NCI-H82 treated with DMSO at 0.1 percent for 48 hours (cell line): ENCODE data around the gene PI4KA.
A peak's percentile ranks its signal among the peaks of the same experiment; 100 is the strongest.
"Not testable (repeated sequence)": the region's sequence is repeated elsewhere in the genome, so short reads cannot be mapped to it uniquely, and the experiment has no call there.

Source experiments
- DNase-seq: peaks from one replicate; lab custom pipeline; 2025; ENCODE audit not compliant: unreplicated experiment; lab: John Stamatoyannopoulos, UW

PI4KA gene

DNA sequence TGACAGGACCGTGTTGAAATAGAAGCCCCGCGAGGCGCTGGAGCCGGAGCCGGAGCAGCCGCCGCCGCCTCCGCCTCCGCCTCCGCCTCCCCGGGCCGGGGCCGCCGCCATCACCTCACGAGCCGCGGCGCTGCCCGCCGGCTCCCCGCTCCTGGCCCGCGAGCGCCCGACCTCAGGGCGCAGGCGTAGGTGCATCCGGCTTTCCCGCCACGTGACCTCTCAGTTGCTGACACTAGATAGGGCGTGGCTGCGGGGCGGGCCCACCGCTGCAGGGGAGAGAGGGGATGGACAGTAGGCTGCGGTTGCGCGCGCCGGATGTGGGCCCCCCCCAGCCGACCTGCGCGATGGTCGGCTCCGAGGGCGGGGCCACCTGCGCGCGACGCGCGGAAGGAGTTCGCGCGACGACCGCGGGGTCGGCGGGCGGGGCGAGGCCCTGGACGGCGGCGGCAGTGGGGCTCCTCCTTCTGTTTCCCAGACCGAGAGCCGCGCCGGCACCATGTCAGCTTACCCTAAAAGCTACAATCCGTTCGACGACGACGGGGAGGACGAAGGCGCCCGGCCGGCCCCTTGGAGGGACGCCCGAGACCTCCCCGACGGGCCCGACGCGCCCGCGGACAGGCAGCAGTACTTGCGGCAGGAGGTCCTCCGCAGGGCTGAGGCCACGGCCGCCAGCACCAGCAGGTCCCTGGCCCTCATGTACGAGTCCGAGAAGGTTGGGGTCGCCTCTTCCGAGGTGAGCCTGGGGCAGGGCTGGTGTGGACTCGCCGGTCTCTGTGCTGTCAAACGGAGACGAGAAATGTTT lies at the start of gene PI4KA, which contains the start of gene SNAP29:
Gene PI4KA (minus strand): TSS at position 197 of the 802 bp plus-strand sequence. CDS start 86 bp downstream, at position 111.
Gene SNAP29 (plus strand): TSS at position 393 of the 802 bp plus-strand sequence. CDS start 104 bp downstream, at position 497.
- peak; percentile 88 for DNase-seq

DNA sequence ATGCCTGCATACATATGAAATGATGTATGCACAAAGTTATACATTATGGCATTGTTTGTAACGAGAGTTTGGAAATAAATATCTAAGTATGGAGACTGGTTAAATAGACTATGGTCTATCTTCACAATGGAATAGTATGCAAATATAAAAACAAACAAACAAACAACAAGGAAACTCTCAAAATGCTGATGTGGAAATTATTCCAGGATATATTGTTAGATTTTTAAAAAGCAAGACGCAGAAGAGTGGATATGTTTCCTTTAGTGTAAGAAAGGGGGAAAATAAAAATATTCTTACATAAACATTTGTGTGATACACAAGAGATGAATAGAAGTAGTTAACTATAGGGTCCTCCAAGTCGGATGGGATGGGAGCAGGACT lies 47.8 kb upstream of the PI4KA start:
- DNase-seq, result no peak

DNA sequence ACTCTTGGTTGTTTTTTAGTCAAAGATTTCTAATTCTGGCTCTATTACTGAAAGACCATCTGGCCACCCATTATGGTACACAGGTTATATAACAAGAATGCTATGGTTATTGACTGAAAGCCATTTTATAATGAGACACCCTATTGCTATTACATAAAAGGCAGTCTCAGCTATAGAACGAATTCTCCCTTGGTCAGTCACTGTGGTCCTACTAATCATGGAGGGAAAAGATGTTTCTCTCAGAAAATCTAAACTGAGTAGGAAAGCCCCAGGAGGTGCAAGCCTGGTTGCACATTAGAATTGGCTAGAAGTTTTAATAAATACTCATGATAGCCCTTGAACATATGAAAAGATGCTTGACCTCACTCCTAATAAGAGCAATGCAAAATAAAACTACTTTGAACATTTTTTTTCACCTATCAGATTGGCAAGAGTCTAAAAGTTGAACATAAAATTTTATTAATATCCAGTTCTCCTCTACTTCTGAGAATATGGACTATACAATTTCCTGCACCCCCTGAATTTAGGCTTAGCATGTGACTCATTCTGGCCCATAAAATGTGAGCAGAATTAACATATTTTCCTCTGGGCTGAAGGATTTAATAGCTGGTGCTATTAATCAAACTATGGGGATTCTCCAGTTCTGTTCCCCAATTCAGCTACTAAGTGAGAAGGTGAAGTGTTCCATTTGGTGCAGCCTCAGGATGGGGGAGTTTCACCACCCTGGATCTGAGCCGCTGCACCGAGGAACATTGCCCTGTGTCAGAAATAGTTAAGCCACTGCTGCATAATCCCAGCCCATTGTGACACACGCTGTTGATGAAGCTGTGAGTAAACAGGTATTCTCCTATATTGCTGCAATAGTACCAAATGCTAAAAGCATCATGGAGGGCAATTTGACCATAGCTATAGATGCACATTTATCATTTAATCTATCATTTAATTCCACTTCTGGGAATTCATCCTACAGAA lies 47.1 kb upstream of the PI4KA start:
- DNase-seq, result no peak

DNA sequence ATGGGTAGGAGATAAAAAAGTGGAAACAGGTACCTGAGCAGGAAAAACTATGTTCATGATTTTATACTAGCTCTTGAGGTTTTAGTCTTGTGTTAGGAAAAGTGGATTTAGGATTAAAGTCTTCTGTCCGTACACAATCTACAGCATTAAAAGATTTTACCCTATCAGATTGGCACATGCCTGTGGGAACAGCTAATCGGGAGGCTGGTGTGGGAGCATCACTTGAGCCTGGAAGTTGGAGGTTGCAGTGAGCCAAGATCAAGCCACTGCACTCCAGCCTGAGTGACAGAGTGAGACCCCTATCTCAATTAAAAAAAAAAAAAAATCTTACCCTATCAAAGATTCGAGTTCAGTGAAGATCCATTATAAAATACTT lies 46.4 kb upstream of the PI4KA start:
- DNase-seq, result no peak

DNA sequence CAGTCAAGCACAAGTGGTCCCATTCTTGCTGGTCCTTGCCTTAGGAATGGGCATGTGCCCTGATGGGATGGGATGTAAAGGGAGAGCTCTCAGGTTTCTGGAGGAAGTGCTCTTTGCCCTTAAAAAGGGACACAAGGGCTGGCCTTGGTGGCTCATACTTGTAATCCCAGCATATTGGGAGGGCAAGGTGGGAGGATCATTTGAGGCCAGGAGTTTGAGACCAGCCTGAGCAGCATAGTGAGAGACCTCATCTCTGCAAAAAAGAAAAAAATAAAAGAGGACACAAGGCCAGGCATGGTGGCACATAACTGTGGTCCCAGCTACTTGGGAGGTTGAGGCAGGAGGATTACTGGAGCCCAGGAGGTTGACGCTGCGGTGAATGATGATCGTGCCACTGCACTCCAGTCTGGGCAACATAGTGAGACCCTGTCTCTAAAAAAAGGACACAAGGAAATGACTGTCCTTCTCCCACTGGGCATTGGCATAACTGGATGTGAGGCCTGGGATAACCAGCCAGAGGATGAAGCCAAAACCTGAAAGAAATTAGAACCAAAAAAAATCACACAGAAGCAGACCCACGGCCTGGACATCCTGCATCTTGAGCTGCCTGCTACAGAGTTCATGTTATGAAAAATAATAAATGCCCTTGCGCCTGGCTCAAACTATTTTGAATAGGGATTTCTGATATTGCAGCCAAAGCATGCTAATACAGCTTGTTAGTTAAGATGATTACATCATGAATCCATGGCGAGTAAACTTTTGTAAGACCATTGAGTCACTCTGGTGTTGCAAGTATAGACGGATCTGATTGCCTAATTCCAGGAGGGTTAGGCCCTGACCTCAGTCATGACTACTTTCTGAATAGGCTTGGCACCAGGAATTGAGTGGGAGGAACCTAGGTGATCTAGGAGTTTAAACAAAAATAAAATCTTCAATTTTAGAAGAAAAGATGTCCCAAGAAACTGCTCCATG lies 45.7 kb upstream of the PI4KA start:
- no peak for DNase-seq

DNA sequence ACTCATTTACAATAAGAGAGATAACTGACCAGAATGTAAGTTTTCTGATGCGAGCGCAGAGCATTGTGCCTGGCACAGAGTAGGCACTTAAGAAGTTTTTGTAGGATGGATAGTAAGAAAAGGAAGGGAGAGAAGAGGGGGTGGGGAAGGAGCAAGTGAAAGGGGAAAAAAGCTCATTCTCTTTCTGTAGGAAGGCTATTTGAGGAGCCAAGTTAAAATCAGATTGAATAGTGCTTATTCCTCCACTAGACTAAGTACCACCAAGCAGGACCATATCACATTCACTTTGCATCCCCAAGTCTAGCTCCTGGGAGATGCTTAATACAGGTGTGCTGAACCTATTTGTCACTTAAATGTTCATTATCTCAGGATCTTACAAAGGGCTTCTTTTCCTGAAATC lies 44.5 kb upstream of the PI4KA start:
- DNase-seq, result no peak

DNA sequence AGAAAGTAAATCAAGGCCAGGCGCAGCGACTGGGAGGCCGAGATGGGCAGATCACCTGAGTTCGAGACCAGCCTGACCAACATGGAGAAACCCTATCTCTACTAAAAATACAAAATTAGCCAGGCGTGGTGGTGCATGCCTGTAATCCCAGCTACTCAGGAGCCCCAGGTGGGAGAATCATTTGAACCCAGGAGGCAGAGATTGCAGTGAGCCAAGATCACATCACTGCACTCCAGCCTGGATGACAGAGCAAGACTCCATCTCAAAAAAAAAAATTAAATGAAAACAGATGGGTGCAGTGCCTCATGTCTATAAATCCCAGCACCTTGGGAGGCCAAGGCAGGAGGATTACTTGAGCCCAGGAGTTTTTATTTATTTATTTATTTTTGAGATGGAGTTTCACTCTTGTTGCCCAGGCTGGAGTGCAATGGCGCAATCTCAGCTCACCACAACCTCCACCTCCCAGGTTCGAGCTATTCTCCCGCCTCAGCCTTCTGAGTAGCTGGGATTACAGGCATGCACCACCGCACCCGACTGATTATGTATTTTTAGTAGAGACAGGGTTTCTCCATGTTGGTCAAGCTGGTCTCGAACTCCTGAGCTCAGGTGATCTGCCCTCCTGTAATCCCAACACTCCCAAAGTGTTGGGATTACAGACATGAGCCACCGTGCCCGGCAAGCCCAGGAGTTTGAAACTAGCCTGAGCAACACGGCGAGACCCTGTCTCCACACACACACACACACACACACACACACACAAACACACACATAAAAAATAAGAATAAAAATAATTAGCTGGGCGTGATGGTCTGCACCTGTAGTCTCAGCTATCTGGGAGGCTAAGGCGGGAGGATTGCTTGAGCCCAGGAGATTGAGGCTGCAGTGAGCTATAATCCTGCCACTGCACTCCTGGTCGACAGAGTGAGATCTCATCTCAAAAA lies 42.8 kb upstream of the PI4KA start:
- not testable (repeated sequence) for DNase-seq

DNA sequence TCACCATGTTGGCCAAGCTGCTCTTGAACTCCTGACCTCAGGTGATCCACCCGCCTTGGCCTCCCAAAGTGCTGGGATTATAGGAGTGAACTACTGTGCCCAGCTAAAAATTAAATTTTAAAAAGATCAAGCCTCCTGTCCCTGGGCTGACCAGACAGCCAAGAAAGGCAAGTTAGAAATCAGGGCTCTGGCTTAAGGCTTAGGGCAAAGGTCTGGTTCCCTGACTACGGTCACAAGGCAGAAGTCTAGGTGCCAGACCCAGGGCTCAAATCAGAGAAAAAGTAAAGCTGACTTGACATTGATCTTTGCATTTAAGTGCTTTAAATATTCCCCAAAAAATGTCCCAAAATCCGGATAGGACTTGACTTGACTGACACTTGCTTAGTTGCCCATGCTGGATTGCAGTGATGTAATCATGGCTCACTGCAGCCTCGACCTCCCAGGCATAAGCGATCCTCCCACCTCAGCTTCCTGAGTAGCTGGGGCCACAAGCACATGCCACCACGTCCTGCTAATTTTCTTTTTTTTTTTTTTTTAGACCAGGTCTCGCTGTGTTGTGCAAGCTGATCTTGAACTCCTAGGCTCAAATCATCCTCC lies 41.3 kb upstream of the PI4KA start:
- no peak for DNase-seq

DNA sequence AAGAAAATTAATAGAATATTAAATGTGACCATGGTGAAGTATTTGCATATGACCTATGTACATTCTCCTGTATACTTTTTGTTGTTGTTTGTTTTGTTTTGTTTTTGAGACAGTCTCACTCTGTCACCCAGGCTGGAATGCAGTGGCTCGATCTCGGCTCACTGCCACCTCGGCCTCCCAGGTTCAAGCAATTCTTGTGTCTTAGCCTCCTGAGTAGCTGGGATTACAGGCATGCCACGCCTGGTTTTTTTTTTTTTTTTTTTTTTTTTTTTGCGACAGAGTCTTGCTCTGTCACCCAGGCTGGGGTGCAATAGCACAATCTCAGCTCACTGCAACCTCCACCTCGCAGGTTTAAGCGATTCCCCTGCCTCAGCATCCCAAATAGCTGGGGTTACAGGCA lies 39.1 kb upstream of the PI4KA start:
- DNase-seq, result not testable (repeated sequence)

DNA sequence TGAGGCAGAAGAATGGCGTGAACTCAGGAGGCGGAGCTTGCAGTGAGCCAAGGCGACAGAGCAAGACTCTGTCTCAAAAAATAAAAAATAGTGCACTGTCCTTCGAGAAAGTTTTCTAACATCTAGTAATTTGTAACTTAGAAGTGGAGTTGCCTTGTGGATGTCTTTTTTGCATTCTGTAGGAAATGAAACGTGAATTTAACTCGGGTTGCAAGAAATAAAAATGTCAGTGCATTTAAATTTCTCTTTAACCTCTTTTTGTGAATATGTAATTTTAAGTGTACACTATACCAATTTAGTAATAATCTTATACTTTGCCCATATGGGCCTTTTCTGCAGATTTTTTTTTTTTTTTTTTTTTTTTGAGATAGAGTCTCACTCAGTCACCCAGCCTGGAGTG lies 32.4 kb upstream of the PI4KA start:
- DNase-seq, result no peak

DNA sequence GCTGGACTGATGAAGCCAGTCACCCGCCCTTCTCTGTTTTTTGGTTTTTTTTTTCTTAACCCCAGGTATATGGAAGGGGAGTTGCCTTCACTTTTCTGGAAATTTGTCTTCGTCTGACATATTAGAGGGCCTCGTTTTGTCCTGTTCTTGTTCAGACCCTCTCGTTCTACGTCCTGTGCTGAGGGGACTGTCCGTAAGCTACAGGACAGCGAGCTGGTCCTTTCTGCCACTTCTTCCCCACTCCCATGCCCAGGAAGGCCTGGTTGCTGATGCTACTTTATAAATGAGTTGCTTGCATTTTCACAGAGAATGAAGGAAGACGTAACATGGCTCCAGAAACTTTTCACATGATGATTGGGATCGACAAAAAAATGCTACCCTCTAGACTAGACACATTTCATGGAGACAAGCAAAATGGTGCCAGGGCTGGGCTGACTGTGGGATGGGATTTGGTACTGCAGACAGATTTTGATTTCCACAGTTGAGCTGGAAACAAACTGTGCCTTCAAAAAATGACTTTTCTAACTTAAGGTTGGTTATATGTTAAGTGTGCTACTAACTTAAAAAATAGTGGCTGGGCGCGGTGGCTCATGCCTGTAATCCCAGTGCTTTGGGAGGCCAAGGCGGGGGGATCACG lies 31.4 kb upstream of the PI4KA start:
- DNase-seq, result no peak

DNA sequence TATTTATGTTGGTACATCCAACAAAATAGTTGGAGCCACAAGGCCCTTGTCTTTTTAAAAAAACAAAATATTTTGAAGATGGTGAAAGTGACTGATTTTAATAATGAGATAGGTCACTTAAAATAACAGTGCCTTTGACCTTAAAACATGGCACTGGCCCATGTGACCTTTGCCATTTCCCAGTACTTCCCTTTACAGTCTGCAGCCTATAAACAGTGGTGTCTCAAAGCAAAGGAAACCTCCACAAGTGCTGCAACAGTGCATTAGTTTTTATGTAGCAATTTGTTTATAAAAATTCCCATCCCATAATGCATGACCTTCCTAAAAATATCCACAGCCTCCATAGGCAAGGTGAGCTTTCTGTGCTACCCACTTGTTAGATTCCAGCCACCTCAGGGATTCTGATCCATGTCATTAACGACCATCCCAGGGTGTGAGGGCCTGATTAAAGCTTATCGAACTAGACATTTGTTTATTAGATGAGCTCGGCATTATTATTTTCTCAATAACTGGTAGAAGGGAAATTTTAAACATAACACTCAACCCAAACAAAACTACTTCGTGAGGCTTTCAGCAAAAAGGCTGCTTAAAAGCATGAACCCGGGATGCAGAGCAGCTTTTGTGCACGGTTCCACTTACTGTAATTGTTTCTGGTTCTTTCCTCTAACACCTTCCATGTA lies 30.6 kb upstream of the PI4KA start:
- DNase-seq, result no peak

DNA sequence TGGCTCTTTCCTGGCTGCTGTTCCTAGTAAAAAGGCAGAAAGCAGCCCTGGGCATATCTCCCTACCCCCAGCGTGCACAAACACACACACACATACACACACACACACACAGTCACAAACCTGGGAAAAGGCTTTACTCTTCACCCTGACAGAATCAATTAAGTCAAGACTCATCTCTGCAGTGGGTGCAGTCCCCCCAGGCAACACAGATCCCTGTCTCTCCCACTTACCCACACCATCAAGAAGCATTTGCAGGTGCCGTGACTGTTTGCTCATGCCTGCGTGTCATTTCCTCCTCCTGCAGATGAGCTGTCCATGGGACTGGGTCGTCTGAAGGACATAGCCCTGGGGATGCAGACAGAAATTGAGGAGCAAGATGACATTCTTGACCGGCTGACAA lies 28.8 kb upstream of the PI4KA start:
- no peak for DNase-seq

DNA sequence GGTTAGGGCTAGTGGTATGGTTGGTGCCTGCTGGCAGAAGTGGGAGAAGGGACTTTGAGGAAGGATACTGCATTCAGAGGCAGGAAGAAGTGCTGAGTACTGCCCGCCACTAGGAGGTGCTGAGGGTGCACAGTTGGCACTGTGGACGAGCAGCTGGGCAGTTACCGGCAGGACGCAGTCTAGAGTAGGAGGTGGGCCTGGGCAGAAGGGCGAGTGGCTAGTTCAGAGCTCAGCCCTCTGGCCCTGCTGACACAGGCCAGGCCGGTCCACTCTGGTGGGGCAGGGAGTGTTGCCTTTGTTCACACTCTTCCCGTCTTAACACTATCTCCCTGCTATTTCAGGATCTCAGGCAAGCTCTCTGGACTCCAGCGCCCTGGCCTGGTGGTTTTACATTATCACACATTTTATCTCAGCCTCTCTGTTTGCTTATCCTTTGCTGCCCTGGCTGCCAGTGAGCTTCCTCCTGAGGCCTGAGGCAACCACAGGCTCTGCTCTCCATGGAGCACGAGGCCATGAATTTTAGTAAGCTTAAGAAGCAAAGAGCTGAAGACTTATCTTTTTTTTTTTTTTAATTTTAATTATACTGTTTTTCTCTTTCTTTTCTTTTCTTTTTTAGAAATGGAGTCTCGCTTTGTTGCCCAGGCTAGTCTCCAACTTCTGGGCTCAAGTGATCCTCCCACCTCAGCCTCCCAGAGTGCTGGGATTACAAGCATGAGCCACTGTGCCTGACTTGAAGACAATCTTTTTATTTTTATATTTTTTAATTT lies 27.1 kb upstream of the PI4KA start:
- peak; percentile 52 for DNase-seq

DNA sequence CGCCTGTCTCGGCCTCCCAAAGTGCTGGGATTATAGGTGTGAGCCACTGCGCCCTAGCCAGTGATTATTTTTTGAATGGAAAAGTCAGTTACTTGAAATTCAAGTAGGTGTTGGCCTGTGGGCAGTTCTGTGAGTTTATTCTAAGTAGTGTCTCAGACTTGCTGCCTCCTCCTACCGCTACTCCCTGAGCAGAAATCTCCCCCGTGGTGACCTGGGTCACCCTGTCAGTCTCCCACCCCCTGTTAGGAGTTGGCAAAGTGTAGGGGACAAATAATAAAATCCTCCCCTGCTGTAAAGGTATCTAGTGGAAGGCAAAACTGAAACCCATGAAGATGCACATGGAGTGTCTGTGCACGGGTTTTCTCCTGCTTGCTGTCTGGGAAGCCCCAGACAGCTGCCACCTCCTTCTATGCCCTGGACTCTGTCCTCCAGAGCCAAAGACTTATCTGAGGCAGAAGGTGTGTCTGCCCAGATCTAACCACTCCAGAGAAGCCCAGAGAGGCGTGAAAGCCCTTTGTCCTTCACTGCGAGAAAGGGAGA lies 26.5 kb upstream of the PI4KA start:
- DNase-seq, result no peak

DNA sequence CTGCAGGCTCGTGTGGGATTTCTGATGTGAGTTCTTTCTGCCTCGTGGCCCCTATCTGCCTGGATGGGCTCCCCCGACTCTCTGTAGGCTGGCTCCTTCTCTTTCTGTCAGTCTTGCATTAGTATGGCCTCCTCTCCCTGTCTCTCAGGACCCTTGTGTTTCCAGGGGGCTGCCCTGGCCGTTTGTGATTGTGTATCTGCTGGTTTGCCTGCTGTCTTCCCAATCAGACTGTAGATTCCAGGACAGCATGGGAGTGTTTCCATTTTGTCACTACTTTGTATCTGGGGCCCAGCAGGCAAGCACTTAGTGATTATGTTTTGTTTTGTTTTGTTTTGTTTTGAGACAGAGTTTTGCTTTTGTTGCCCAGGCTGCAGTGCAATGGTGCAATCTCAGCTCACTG lies 25.8 kb upstream of the PI4KA start:
- no peak for DNase-seq

DNA sequence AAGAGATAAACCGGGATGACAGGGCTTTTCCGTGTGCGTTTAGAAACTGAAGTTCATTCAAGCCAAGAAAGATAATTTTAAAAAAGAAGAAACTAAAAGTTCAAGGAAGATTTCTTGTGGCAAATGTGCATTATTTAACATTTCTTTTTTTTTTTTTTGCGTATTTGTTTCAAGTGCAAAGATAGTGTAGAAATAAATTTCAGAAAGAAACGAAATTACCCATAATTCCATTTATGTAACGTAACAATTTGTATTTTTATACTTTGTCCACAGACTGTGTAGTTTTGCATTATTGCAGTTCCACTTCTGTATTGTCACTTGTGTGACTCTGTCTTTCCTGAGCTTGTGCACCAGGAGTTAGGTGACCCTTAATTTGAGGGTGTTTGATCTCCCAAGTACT lies 24.2 kb upstream of the PI4KA start:
- no peak for DNase-seq
